Umbilical cord (tissue), 2 donors: ENCODE results near the gene OR10C1. TPM values are rescaled to one million over a fixed set of nuclear protein-coding genes. Genes with fewer than 3 reads are reported as not detected.
A peak's percentile ranks its signal among the peaks of the same experiment; 100 is the strongest.
"Not testable (repeated sequence)": the region's sequence is repeated elsewhere in the genome, so short reads cannot be mapped to it uniquely, and the experiment has no call there.

ENCODE experiments used
- DNase-seq: peaks from one replicate; pipeline ENCODE4 v3.0.0-alpha.2; 2015; ENCODE audit warnings: low spot score
- total RNA-seq: library from RNA; depleted of rRNA; stranded (reverse); fragments of >200 nt; gene quantifications from one replicate; pipeline ENCODE4 v1.2.3, GENCODE V29; 2014; ENCODE audit warnings: low replicate concordance; ENCODE audit not compliant: insufficient read depth

The OR10C1 gene, protein sequence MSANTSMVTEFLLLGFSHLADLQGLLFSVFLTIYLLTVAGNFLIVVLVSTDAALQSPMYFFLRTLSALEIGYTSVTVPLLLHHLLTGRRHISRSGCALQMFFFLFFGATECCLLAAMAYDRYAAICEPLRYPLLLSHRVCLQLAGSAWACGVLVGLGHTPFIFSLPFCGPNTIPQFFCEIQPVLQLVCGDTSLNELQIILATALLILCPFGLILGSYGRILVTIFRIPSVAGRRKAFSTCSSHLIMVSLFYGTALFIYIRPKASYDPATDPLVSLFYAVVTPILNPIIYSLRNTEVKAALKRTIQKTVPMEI
- total RNA-seq, result 3.1 TPM

GRCh38 chr6:29439006-29439405, at the start of gene OR10C1:
Gene OR10C1 (plus strand): TSS chr6:29439306. CDS start chr6:29440016, 710 bp downstream.
- DNase-seq, result no peak

DNA sequence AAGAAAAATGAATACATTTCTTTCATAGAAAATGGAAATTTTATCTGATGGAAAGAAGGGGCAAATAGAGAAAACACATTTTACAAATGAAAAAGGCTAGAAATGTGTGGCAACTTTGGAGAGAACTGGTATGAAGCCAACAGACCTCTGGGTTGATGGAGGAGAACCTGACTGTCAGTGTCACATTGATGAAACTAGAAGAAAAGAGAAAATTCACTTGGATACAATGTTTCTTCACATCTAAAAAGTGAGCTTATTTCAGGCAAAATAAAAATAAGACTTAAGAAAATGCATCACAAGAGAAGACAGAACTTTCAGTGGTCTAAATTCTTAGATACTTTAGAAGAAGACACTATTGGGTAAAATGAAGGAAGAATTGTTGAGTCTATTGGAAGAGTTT, 43.8 kb upstream of the OR10C1 start, which contains the start of gene OR12D2:
TSS of gene OR12D2 (plus strand) at position 301 of the 400 bp plus-strand sequence. CDS start 1,069 bp downstream, outside the sequence.
- DNase-seq, result no peak

- DNase-seq, result no peak
These were observed 39.6 kb upstream of the OR10C1 start for GRCh38 chr6:29399525-29399924.

DNA sequence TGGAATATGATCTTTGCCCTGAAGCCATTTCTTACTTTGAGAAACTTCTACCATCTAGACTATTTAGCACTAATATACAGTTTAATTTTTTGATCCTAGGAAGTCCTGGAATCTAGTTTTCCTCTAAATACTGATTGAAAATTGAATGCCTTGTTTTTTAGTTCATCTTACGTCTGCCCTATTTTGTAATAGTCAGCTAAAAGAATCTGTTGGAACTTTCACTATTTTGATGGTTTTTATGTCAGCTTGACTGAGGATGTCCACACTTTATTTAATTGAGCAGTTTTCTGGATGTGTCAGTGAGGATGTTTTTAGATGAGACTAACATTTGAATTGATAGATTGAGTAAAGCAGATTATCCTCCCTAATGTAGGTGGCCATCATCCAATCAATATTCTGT, 35.3 kb upstream of the OR10C1 start:
- no peak for DNase-seq

DNA sequence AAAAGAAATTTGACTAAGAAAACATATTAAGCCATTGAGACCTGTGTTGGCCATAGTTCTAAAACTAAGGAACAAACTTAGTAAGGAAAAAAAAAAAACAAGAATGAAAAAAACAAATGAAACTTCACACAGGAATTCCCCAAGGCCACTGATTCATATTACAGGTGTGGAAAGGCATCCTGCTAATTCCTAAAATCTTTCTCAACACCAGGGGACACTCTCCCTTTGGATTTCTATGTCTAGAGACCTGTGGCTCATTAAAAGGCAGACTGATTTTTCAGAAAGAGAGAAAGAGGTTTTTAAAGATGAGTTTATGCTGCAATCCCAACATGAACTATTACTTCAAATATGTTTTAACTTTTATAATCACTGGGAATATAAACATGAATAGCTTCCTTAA, 24.5 kb upstream of the OR10C1 start, which contains the start of gene OR12D1:
TSS of gene OR12D1 (plus strand) at position 341 of the 400 bp plus-strand sequence.
- no peak for DNase-seq

DNA sequence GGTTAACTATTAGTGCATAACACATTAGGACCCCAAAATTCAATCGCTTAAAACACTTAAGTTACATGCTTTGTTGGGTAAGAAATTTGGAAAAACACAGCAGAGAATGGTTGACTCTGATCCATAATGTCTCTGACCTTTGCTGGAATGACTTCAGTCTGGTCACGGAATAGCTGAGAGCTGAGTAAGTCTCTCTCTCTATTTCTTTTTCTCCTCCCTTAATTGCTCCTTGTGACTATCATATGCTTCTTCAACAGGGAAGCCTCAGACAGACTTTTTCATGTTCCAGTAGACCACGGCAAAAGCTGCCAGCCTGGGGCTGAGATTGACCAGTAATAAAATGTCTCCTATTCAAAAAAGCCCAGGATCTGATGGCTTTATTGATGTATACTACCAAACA, 19.6 kb upstream of the OR10C1 start:
- DNase-seq, result no peak

- DNase-seq, result no peak
These were observed 14.9 kb upstream of the OR10C1 start for GRCh38 chr6:29424168-29424567.

DNA sequence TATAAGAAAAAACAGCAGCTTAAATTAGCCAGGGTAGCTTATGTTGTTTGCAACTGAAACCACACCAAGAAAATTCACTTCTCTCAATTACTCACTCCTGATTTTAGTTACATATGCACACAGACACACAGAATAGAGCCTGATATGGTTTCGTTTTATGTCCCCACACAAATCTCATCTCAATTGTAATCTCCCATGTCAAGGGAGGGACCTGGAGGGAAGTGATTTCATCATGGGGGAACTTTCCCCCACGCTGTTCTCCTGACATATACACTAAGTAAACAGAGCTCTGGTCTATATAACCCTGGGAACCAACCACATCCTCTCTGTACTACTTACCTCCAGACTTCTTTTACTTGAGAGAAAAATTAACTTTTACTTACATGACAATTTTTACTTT, 14.5 kb upstream of the OR10C1 start:
- DNase-seq, result no peak

DNA sequence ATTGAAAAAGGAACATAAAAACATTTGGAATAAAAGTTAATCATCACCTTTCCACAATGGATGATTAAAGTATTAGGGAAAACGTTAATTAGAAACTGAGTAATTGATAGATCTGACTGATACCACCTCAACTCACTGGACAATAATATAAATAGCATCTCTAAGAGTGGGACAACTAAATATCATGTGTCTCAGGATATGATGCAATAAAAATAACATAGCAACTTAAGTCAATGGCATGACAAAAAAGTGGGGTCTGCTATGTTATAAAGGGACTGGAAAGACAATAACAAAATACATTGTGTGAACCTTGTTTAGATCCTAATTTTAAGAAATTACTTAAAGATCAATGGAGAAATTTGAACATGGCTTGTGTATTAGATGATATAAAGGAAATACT, 14.0 kb upstream of the OR10C1 start:
- DNase-seq, result no peak

- no peak for DNase-seq
These were observed 12.5 kb upstream of the OR10C1 start for GRCh38 chr6:29426654-29427053.

GRCh38 chr6:29436730-29437129, 2.4 kb upstream of the OR10C1 start:
- DNase-seq, result not testable (repeated sequence)

DNA sequence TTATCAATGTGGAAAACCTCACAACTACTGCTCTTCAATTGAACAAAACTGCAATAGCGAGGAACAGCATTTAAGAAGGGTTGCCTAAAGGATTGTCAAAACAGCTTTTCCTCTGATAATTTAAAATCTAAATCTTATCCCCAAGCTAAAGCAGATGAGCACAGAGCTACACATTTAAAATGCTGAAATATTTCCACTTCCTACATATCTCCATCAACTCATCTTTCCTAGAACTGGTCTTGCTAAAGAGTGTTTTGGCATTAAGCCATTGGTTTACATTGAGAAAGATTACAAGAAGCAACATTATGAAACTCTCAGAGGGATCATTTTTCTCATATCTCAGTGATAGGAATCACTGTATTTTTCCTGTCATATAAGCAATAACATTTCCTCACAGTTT, 3.6 kb downstream of the OR10C1 start:
- DNase-seq, result peak; percentile 42

GRCh38 chr6:29444031-29444430, 4.9 kb downstream of the OR10C1 start:
- DNase-seq, result not testable (repeated sequence)

DNA sequence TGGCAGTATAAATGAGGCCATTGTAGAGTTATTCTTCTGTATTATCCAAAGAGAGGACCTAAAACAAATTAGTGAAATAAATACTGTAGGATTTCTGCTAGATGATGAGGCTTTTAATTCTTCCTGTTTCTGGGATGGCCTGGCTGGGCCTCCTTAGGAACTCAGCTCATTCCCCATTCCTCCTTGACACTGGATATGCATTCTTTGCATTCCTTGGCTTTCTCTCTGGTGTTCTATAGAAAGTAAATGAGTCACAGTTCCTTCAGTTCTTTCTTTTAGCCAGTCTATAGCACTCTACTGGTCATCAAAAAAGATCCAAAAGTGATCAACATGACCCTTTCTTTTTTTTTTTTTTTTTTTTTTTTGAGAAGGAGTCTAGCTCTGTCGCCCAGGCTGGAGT, 8.6 kb downstream of the OR10C1 start:
- DNase-seq, result peak; percentile 42

- DNase-seq, result peak; percentile 24
These were observed 12.5 kb downstream of the OR10C1 start for GRCh38 chr6:29451471-29452193.

- DNase-seq, result no peak
These were observed 17.9 kb downstream of the OR10C1 start, which contains the start of the genes OR11A1 and OR2H1 for GRCh38 chr6:29456971-29457370. Gene OR11A1 (minus strand): TSS chr6:29457071. CDS start chr6:29427641, 29,430 bp downstream. Gene OR2H1 (plus strand): TSS chr6:29457155. CDS start chr6:29461770, 4,615 bp downstream.

DNA sequence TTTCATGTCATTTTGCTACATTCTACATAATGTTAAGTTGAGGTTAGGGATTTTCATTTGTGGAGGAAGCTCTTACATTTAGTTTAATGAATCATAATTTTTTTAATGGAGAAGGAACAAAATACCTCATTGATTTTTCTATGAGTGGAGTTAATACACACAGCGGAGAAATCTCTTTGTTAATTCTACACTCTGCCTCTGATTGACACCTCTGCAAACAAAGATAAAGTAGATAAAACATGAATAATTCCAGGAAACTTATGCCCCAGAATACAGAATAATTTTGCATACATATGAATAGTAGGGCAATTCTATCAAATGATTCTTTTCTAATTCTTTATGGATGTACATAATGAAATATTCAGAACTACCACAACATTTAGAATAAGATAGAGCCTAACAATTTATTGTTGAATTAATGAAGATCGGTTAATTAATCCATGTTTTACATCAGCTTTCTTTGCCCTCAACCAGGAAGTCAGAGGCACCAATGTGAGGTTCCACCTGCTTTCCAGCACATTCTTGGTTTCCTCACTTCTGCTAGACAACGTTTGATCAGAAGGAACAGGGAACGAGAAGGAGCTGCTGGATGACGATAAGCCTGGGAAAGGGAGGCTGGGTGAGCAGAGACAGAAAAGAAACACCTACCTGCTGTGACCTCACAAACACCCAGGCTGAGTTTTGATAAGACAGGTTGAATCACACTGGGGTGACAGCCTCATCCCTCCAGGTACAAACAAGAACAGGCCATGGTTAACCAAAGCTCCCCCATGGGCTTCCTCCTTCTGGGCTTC, 22.1 kb downstream of the OR10C1 start:
- DNase-seq, result no peak

- DNase-seq, result no peak
These were observed 22.9 kb downstream of the OR10C1 start for GRCh38 chr6:29462022-29462421.

GRCh38 chr6:29465279-29465678, 26.2 kb downstream of the OR10C1 start:
- no peak for DNase-seq

DNA sequence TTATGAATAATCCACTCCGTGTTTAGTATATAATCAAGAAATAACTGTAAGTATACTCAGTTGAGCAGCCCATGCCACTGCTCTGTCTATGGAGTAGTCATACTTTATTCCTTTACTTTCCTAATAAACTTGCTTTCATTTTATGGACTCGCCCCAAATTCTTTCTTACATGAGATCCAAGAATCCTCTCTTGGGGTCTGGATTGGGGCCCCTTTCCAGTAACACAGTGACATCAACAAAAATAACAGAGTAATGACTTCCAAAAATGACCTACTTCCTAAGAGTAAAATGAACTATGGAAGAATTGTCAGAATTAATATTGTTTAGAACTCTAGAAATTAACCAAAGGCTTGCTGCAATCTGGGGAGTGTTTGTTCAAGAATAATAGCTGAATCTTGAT, 26.7 kb downstream of the OR10C1 start:
- no peak for DNase-seq

DNA sequence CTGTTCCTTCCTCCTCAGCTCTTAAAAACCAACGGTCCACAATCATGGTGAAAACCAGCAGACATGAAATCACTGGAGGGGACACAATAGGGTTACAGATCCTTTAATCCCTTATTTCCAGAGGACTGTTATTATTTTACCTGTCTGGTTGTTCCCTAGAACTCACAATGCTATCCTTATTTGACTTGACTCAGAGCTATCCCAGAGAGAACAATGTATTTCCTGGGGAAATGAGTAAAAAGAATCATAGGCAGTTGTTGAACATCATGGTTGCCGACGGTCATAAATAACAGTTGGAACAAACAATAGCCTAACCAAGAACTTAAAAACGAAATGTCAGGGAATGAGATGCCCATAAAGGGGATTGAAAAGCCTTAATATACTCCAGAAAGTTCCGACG, 27.1 kb downstream of the OR10C1 start:
- DNase-seq, result no peak

GRCh38 chr6:29474996-29475395, 35.9 kb downstream of the OR10C1 start:
- no peak for DNase-seq
